HG03066 (cell line): Measurements from ENCODE around the gene CHGA.

Experiments
- ATAC-seq: cut with Tn5 transposase; IDR thresholded peaks from one replicate; pipeline ENCODE4 v1.9.1; 2021; ENCODE audit warnings: low read depth; ENCODE audit not compliant: unreplicated experiment

CHGA gene

DNA sequence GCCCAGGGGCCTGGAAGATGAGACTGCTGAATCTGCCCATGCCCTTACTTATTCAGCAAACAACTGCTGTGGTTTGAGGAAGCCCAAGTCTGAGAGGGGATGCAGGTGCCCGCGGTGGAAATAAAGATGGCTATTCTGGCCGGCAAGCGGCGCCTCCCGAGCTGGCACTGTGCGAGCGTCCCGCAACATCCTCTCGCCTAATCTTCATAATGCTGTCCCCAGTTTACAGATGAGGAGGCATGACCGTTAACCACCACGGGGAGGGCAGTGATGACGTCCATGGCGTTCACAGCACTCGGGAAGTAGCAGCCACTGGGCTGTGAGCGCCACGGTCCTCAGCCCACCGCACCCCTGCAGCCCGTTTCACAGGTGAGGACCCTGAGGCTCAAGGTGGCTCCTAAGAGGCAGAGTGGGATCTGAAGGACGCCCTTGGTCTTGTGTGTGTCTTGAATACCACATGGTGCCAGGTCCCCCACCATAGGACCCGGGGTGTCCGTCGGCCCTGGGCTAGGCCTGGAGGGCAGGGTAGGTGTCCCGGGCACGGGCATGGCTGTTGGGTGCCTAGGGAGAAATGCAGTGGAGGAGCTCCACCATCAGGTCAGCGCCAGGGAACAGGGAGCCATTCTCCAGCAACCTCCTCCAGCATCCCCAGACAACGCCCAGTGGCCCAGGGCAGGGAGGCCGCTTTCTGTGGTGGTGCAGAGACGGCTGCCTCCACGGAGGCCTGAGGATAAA is 20.2 kb downstream of the CHGA start:
- no peak for ATAC-seq

GRCh38 chr14:92943855-92944570 is 21.1 kb downstream of the CHGA start:
- ATAC-seq: no peak

DNA sequence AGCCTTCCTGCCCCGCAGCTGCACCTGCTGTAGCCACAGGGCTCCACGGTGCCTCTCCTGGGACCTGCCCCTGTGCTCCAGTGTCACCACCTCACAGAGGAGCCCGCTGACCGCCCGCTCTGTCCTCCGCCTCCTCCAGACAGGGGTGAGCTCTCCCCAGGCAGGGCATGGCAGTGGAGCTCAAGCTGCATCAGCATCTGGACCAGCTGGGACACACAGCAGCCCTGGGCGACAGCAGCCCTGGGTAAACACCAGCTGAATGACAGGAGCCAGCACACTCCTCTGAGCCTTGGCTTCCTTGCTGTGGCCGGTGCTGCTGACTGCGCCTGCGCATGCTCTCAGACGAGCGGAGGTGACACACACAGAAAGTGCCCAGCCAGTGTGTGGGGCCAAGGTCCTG is 22.0 kb downstream of the CHGA start:
- ATAC-seq: no peak

GRCh38 chr14:92945544-92945943 is 22.6 kb downstream of the CHGA start:
- ATAC-seq: no peak

DNA sequence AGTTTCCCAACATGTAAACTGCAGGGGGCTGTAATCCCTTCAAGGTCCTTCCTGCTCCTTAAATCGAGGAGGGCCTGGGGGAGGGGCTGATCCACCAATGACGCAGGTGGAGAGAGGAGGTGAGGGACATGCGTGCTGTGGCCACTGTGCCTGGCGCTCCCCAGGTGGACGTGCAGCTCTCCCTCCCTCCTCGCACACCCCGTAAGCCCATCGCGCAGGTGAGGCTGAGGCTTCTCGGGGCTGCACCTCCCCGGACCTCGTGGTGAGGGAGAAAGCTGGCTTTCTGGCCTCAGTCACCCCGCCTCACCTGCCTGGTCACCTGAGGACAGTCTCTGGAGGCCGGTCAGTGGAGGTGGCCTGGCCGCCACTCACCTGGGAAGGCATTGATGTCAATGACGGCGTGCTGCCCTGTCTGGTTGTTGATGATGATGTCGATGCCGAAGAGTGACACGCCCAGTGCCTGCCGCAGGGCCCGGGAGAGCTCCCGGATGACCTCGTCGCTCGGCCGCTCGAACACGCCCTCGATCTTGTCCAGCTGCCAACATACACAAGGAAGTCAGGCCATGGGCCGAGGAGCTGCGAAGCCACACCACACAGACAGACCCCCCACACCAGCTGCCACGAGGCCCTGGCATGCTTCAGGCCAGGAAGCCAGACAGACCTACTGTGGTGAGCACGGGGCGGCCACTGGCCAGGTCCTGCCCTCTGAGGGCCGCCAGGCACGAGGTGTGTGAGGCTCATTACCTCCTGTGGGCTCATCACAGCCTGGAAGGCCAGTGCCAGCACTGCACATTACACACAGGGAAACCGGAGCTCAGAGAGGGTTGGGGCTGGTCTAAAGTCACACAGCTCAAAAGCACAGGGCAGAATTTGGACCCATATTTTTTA is 23.3 kb downstream of the CHGA start:
- no peak for ATAC-seq

- no peak for ATAC-seq
Measured at GRCh38 chr14:92946847-92947545, 24.0 kb downstream of the CHGA start.

DNA sequence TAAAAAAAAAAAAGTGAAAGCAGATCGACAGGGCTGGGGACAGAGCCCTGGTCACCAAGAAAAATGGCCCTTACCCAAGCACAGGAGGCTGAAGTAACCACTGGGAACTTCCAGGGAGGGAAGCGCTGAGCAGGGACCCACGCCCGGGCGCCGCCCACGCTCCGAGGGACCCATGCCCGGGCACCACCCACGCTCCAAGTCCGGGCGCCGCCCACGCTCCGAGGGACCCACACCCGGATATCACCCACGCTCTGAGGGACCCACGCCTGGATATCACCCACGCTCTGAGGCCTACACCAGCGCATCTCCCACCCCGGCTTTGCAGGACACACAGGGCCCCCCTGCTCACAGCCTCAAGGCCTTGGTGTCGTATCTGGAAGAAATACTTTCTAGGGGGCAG is 25.7 kb downstream of the CHGA start:
- no peak for ATAC-seq

GRCh38 chr14:92949496-92950192 is 26.7 kb downstream of the CHGA start:
- ATAC-seq: no peak

DNA sequence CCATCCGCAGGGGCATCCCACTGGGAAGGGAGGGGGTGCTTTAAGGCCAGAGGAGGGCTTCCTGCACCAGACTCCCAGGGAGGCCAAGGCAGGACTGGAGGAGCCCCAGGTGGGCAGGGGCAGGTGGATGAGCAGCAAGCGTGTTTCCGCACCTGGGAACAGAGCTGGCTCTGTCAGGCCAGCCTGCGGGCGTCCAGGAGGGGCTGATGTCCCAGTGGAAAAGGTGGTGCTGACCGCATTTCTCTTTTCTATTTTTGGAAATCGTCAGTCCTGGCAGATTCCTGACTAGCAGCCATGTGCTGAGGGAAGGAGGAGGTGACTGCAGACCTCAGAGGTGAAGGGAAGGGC is 27.2 kb downstream of the CHGA start:
- no peak for ATAC-seq

- no peak for ATAC-seq
Measured at GRCh38 chr14:92950773-92951172, 27.8 kb downstream of the CHGA start.

DNA sequence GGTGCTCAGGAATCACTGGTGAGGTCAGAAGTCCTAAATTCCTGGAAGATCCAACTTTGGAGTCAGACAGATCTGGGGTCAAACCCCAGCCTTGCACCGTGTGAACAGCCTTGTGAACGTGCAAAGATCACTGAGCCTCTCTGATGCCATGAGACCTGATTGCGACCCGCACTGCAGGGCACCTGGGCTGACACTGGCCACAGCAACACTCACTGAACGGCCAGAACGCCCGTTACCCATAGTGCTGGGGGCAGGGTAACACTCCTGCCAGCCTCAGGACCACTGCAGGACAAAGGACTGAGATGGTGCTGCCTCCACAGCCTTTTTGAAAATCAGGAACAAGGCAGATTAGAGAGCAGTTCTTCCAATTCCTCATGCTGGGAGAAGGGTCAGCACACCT is 28.3 kb downstream of the CHGA start:
- no peak for ATAC-seq

- peak; percentile 82 for ATAC-seq
Measured at GRCh38 chr14:92951912-92952471, 29.0 kb downstream of the CHGA start.

GRCh38 chr14:92952481-92953298 is 29.7 kb downstream of the CHGA start:
- no peak for ATAC-seq

DNA sequence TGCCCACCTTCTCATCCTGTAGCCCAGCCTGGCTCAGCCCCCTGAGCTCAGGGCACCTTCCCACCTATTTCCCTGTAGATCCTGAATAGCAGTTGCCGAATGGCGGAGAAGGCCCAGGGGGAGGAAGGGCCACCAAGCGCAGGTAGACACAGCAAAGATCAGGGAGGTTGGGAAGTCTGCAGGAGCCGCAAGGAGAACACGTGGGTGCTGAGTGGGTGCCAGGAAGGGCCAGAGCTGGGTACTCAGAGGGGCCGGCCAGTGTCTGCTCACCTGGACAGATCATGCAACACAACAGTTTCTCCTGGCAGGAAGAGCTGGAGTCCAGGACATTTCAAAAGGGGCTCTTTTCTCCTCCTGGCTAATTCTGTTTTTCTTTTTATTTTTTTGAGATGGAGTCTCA is 30.6 kb downstream of the CHGA start:
- ATAC-seq: no peak

- ATAC-seq: no peak
Measured at GRCh38 chr14:92954933-92955332, 32.0 kb downstream of the CHGA start.

DNA sequence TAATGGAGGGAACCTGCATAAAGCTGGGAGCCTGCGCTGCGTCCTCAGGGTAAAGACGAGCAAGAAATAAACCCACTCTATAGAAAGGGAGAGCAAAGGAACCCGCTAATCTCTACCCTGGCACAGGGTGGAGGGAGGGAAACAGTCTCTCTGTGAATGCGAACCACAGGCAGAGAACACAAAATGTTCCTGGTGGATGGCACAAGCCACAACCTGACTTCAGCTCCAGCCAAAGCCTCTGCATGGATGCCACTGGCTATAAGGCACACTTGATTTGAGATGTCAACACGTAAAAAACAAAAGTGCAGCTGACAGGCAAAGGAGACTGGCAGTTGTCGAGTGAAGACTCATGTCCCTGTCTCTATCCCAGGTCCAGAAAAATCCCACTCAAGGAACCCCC is 32.4 kb downstream of the CHGA start:
- no peak for ATAC-seq

DNA sequence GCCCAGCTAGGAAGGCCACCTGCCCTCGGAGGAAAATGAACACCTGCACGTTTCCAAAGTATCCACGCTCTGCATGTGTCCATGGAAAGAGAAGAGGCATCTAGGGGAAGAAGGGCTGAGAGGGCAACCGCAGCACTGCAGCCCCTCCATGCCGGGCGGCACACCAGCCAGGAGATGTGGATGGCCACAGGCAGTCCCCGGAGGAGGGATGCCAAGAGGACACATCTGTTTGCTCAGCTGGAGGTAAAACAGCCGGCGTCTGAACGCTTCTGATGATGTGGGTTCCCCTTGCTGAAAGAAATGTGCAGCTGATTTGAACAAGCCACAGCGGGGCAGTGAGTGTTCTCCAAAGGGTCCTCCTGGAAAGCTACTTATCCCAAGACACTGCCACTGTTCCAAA is 34.0 kb downstream of the CHGA start:
- ATAC-seq: no peak

DNA sequence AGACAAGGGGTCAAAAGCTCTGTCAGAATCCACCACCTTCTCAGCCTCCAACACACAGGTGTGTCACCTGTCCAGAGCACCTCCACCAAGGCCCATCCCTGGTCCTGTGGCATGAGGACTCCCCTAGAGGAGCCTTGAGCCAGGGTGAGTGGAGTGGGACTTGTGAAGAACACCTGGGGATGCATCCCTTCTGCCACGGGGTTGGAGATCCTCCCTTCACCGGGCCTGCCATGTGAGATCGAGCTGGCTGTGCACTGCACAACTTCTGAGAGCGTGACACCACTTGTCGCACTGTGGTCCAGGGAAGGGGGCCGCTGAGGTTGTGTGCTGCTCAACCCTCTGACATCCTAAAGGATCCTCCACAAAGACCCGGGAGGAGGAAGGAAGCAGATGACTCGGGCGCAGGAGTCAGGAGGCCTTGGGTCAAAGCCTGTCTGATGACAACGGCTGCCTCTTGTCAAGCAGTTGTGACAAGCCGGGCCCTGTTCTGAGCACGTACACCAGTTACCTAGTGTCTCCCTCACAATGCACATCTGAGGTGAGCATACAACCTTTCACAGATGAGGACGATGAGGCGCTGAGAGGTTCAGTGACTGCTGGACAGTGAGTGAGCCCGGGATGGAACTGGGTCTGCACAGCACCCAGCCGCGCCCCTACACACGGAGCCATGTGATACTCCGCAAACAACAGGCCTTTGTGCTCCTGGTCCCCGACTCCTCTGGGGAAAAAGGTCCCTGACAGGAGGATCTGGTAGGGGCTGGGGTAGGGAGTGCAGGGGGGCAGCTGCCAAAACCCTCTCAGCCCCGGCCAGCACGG is 35.6 kb downstream of the CHGA start:
- ATAC-seq: no peak
